H9 (cell line): ENCODE results near the gene HK3. TPM values are rescaled to one million over a fixed set of nuclear protein-coding genes. Genes with fewer than 3 reads are reported as not detected.

ENCODE experiments used
- DNase-seq: peaks from one replicate; pipeline ENCODE4 v3.0.0-alpha.2; 2017
- H2AFZ ChIP-seq: one replicate; pipeline ENCODE4 v1.6.1; 2013; ENCODE audit warnings: mild to moderate bottlenecking, low read length, control low read depth, moderate library complexity
- H2AK5ac ChIP-seq: 2 replicates; pipeline ENCODE4 v1.6.1; 2013; ENCODE audit warnings: low read length, control low read depth, mixed read lengths; ENCODE audit not compliant: insufficient read length
- H2BK120ac ChIP-seq: one replicate; pipeline ENCODE4 v1.6.1; 2013; ENCODE audit warnings: low read depth, mild to moderate bottlenecking, low read length, control low read depth, inconsistent platforms; ENCODE audit not compliant: poor library complexity, severe bottlenecking
- H2BK12ac ChIP-seq: 2 replicates; pipeline ENCODE4 v1.6.1; 2013; ENCODE audit warnings: low read length, control low read depth, mixed read lengths, low read depth; ENCODE audit not compliant: insufficient read length
- H2BK15ac ChIP-seq: 2 replicates; pipeline ENCODE4 v1.6.1; 2013; ENCODE audit warnings: low read depth, low read length, control low read depth
- H2BK20ac ChIP-seq: one replicate; pipeline ENCODE4 v1.6.1; 2013; ENCODE audit warnings: low read depth, mild to moderate bottlenecking, low read length, control low read depth, inconsistent platforms; ENCODE audit not compliant: poor library complexity, severe bottlenecking
- H2BK5ac ChIP-seq: 2 replicates; pipeline ENCODE4 v1.6.1; 2013; ENCODE audit warnings: low read length, control low read depth, mixed read lengths; ENCODE audit not compliant: insufficient read length
- H3K14ac ChIP-seq: 2 replicates; pipeline ENCODE4 v1.6.1; 2013; ENCODE audit warnings: low read length, control low read depth; ENCODE audit not compliant: insufficient read depth
- H3K18ac ChIP-seq: 2 replicates; pipeline ENCODE4 v1.6.1; 2013; ENCODE audit warnings: low read depth, mild to moderate bottlenecking, mixed read lengths, low read length, control low read depth; ENCODE audit not compliant: insufficient read length
- H3K23ac ChIP-seq: 2 replicates; pipeline ENCODE4 v1.6.1; 2013; ENCODE audit warnings: low read length, control low read depth, mixed read lengths, low read depth; ENCODE audit not compliant: insufficient read length
- H3K23me2 ChIP-seq: 2 replicates; pipeline ENCODE4 v1.6.1; 2013; ENCODE audit warnings: low read depth, mild to moderate bottlenecking, mixed read lengths, low read length, control low read depth; ENCODE audit not compliant: insufficient read length, poor library complexity, severe bottlenecking
- H3K27ac ChIP-seq: 2 replicates; pipeline ENCODE4 v1.5.1; 2013; ENCODE audit warnings: low read length, control low read depth, mixed read lengths, low read depth; ENCODE audit not compliant: insufficient read length
- H3K27me3 ChIP-seq: 2 replicates; pipeline ENCODE4 v1.6.1; 2013; ENCODE audit warnings: low read length, control low read depth, inconsistent platforms; ENCODE audit not compliant: insufficient read depth
- H3K4ac ChIP-seq: 2 replicates; pipeline ENCODE4 v1.6.1; 2013; ENCODE audit warnings: low read depth, mild to moderate bottlenecking, control low read depth, inconsistent platforms, low read length, moderate library complexity
- H3K4me1 ChIP-seq: 2 replicates; pipeline ENCODE4 v1.6.1; 2013; ENCODE audit warnings: low read length, control low read depth, inconsistent platforms; ENCODE audit not compliant: insufficient read depth
- H3K4me2 ChIP-seq: 2 replicates; pipeline ENCODE4 v1.6.1; 2013; ENCODE audit warnings: low read length, control low read depth, mixed read lengths; ENCODE audit not compliant: insufficient read length, insufficient read depth
- H3K56ac ChIP-seq: 2 replicates; pipeline ENCODE4 v1.6.1; 2013; ENCODE audit warnings: low read depth, mild to moderate bottlenecking, mixed read lengths, low read length, control low read depth; ENCODE audit not compliant: insufficient read length
- H3K79me1 ChIP-seq: 2 replicates; pipeline ENCODE4 v1.6.1; 2013; ENCODE audit warnings: low read depth, mild to moderate bottlenecking, moderate library complexity, low read length, control low read depth, inconsistent platforms; ENCODE audit not compliant: insufficient read depth, poor library complexity, severe bottlenecking
- H3K79me2 ChIP-seq: 2 replicates; pipeline ENCODE4 v1.6.1; 2013; ENCODE audit warnings: low read length, control low read depth, inconsistent platforms; ENCODE audit not compliant: insufficient read depth
- H3K9ac ChIP-seq: 2 replicates; pipeline ENCODE4 v1.6.1; 2013; ENCODE audit warnings: low read length, control low read depth, mixed read lengths; ENCODE audit not compliant: insufficient read length; ENCODE audit errors: extremely low read depth
- H3K9me3 ChIP-seq: one replicate; pipeline ENCODE4 v1.6.1; 2013; ENCODE audit warnings: low read depth, low read length, inconsistent platforms; ENCODE audit not compliant: control insufficient read depth
- H3T11ph ChIP-seq: one replicate; pipeline ENCODE4 v1.6.1; 2013; ENCODE audit warnings: mild to moderate bottlenecking, low read length, control low read depth, inconsistent platforms
- H4K20me1 ChIP-seq: one replicate; pipeline ENCODE4 v1.6.1; 2013; ENCODE audit not compliant: control insufficient read depth, insufficient read length, insufficient read depth
- H4K5ac ChIP-seq: 2 replicates; pipeline ENCODE4 v1.6.1; 2013; ENCODE audit warnings: low read depth, mild to moderate bottlenecking, mixed read lengths, low read length, control low read depth; ENCODE audit not compliant: insufficient read length
- H4K8ac ChIP-seq: replicated peaks from 2 replicates; pipeline ENCODE4 v1.6.1; 2013; ENCODE audit warnings: low read length, control low read depth, mixed read lengths, low read depth; ENCODE audit not compliant: insufficient read length
- H4K91ac ChIP-seq: 2 replicates; pipeline ENCODE4 v1.6.1; 2013; ENCODE audit warnings: low read depth, mild to moderate bottlenecking, moderate library complexity, mixed read lengths, low read length, control low read depth; ENCODE audit not compliant: insufficient read length
- H3K27ac Mint-ChIP-seq, 3 experiments: 2 replicates in 2 of 3; 3 replicates in 1 of 3; pipeline ENCODE4 v1.8.0; 2020 to 2021; ENCODE audit warnings: mixed read lengths in 3 of 3, mild to moderate bottlenecking in 1 of 3, moderate library complexity in 1 of 3
- H3K27me3 Mint-ChIP-seq: 2 replicates; pipeline ENCODE4 v1.8.0; 2021; ENCODE audit warnings: low read depth, mild to moderate bottlenecking, moderate library complexity, mixed read lengths
- H3K36me3 Mint-ChIP-seq, 3 experiments: 2 replicates in 2 of 3; 3 replicates in 1 of 3; pipeline ENCODE4 v1.8.0; 2020 to 2021; ENCODE audit warnings: low read depth in 3 of 3, mixed read lengths in 3 of 3; ENCODE audit not compliant: insufficient read depth in 1 of 3
- H3K4me1 Mint-ChIP-seq, 2 experiments: 2 replicates each; pipeline ENCODE4 v1.8.0; 2020; ENCODE audit warnings: mixed read lengths in 2 of 2
- H3K4me3 Mint-ChIP-seq, 2 experiments: 2 replicates in 1 of 2; 3 replicates in 1 of 2; pipeline ENCODE4 v1.8.0; 2020 to 2021; ENCODE audit warnings: mild to moderate bottlenecking in 2 of 2, mixed read lengths in 2 of 2, moderate library complexity in 1 of 2
- H3K9me3 Mint-ChIP-seq, 2 experiments: 2 replicates in 1 of 2; 3 replicates in 1 of 2; pipeline ENCODE4 v1.8.0; 2020; ENCODE audit warnings: mild to moderate bottlenecking in 2 of 2, mixed read lengths in 2 of 2, moderate library complexity in 1 of 2
- CTCF ChIP-seq: fragments of 200-600 bp; sonication (generic); conservative IDR thresholded peaks from 3 replicates; pipeline ENCODE4 v1.8.0; 2021; ENCODE audit warnings: antibody characterized with exemption, mild to moderate bottlenecking
- WGBS: extraction: QIAGEN DNeasy Blood & Tissue Kit; methylation state at CpG from one replicate; pipeline ENCODE4 v1.1.7; 2013; ENCODE audit warnings: missing lambda C conversion rate, low lambda C conversion rate, mixed read lengths; ENCODE audit not compliant: insufficient read length; ENCODE audit errors: extremely low coverage; 5-methylcytosine and 5-hydroxymethylcytosine counted together
- total RNA-seq: library from RNA; stranded (reverse); gene quantifications from 2 replicates; pipeline ENCODE4 v1.2.1, GENCODE V29; 2021

Gene HK3
- total RNA-seq, 1 experiment from 2014 or later = not detected

GRCh38 chr5:176886336-176887251 lies 12.6 kb downstream of the HK3 start:
- Histone ChIP-seq H3K79me2 (no peaks in the 10 kb centered on the region), H2BK20ac (no peak overlapping the region), H3K4me2 (no peak overlapping the region), H4K91ac (no peak overlapping the region), H2BK5ac (no peak overlapping the region), H4K8ac (no peak overlapping the region), H2BK120ac (no peak overlapping the region), H3K4ac (no peak overlapping the region), H3K4me1 (no peaks in the 10 kb centered on the region), H4K5ac (no peak overlapping the region), H3K9ac (no peak overlapping the region), H3K56ac (no peak overlapping the region), H2BK15ac (no peak overlapping the region), H2BK12ac (no peak overlapping the region), H3K27ac (no peak overlapping the region), H3K79me1 (no peaks in the 10 kb centered on the region), H3K27me3 (no peaks in the 10 kb centered on the region), H3K9me3 (no peaks in the 10 kb centered on the region), H3K14ac (no peak overlapping the region), H3T11ph (no peak overlapping the region), H3K23ac (no peak overlapping the region), H2AK5ac (no peak overlapping the region), H3K23me2 (no peaks in the 10 kb centered on the region), H3K18ac (no peak overlapping the region), H4K20me1 (no peaks in the 10 kb centered on the region), H2AFZ (no peak overlapping the region)
- H3K4me3 Mint-ChIP-seq = no peak overlapping the region
- no CpG with 5 or more reads among the region's 13 CpGs for WGBS
- H3K9me3 Mint-ChIP-seq = no peaks in the 10 kb centered on the region
- no peak overlapping the region for H3K27ac Mint-ChIP-seq
- peaks cover 3% of the 10 kb centered on the region for H3K27me3 Mint-ChIP-seq
- no peak for TF ChIP-seq CTCF
- no peaks in the 10 kb centered on the region; a peak in 2 of 7 replicates for H3K36me3 Mint-ChIP-seq
- no peak for DNase-seq
- peaks cover 8 to 9% of the 10 kb centered on the region in 2 experiments for H3K4me1 Mint-ChIP-seq
